ENCODE results near the gene DEFB114. TPM values are rescaled to one million over a fixed set of nuclear protein-coding genes. Genes with fewer than 3 reads are reported as not detected.

DEFB114 gene
- total and polyA plus RNA-seq, 2 of the 13 experiments (the other 11 are each of a cell fraction or from before 2014, with no cell fraction given), result not detected

DNA sequence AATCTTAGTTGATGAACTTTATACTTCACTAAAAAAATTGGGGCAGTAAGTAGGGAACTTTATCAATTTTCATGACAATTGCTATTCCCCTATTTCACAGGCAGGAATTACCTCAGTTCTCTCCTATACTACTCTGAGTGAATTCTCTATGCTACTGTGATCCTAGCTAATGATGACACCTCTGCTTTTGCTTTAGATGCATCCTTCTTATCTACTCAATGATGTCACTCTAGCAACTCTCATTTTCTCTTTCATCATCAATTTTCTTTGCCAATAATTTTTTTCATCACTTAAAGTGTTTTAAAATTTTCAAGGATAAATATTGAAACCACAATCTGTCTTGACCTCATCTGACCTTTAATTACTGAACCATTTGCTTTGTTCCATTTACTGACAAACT lies 8.1 kb downstream of the DEFB114 start:
- Histone ChIP-seq H3K27ac (ENCODE audit: extremely low read length, insufficient read depth, low read length) (no peak overlapping the region), H3K4me3 (replicated peaks in 1 of 3; ENCODE audit: insufficient read depth in 1 of 3, low read depth in 2 of 3, low read length in 3 of 3) (no peak overlapping the region), H3K9me3 (ENCODE audit: low read length) (no peaks in the 10 kb centered on the region), H3K4me1 (ENCODE audit: insufficient read depth, low read length) (no peaks in the 10 kb centered on the region), H3K79me2 (ENCODE audit: insufficient read depth, low read length) (no peaks in the 10 kb centered on the region), H3K9ac (ENCODE audit: insufficient read depth, low read depth, low read length) (no peak overlapping the region), H3K4me2 (ENCODE audit: low read depth, low read length) (no peak overlapping the region), H3K27me3 (ENCODE audit: control insufficient read depth in 1 of 2, insufficient read depth in 2 of 2, low read length in 2 of 2) (no peaks in the 10 kb centered on the region), H3K36me3 (replicated peaks in 1 of 2; ENCODE audit: control insufficient read depth in 1 of 2, insufficient read depth in 2 of 2, low read length in 2 of 2) (no peaks in the 10 kb centered on the region), H4K20me1 (ENCODE audit: insufficient read depth, low read length) (no peaks in the 10 kb centered on the region), H2AFZ (ENCODE audit: low read length) (no peak overlapping the region)
- DNase-seq (ENCODE audit: low spot score) (no peak), FAIRE-seq (no peak), ATAC-seq (no peak)
- in situ Hi-C loops (cut with HindIII; ENCODE audit: extremely low pct_ligation_motif_present, low pct_unique_long_range_greater_than_20kb), result no loop called here
- TF ChIP-seq ATF7 (IDR thresholded peaks at IDR 0.05), result peak; percentile 62
- no peak for TF ChIP-seq ATF7 (CRISPR knock-in tag; IDR thresholded peaks at IDR 0.05)
- no peak for TF ChIP-seq CBX2 (IDR thresholded peaks at IDR 0.05; ENCODE audit: low read depth, low read length)
- TF ChIP-seq CBX2 (CRISPR knock-in tag; IDR thresholded peaks at IDR 0.05; ENCODE audit: low read depth), result no peak
- TF ChIP-seq ZSCAN20 (CRISPR knock-in tag; IDR thresholded peaks at IDR 0.05; ENCODE audit: borderline replicate concordance), result no peak
- no peak for TF ChIP-seq PAX8 (CRISPR knock-in tag; IDR thresholded peaks at IDR 0.05; ENCODE audit: borderline replicate concordance)
- no TSS peak for BruUV-seq (replicated peaks)
- ChIA-PET CTCF (ENCODE audit: low intra/inter-chr PET ratio, low total read pairs) (no interaction called here), POLR2A (no interaction called here)
- intact Hi-C loops (cut with micrococcal nuclease; ENCODE audit: unreplicated experiment), result no loop called here

DNA sequence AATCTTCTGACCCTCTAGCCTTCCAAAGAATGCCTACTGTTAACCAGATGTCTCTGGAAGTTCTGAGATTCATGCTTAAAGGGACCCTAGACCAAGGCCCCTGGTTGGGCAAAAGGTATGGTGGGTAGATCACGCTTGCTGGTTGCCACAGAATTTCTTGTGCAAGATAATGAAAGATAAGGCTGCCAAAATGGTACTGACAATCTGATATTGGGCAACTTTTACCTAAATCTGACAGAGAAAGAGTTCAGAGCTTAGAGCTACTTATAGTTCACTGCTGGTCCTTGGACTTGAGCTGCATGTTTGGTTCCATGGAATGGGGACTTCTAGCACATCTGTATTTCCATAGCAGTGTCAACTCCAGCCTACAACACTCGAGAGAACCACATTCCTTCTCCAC lies 12.0 kb downstream of the DEFB114 start:
- ATAC-seq, result peak; percentile 59
- Histone ChIP-seq H2AFZ (ENCODE audit: low read length) (no peak overlapping the region), H3K27me3 (ENCODE audit: control insufficient read depth in 1 of 2, insufficient read depth in 2 of 2, low read length in 2 of 2) (no peaks in the 10 kb centered on the region), H3K27ac (ENCODE audit: extremely low read length, insufficient read depth, low read length) (no peak overlapping the region), H3K4me3 (replicated peaks in 1 of 3; ENCODE audit: insufficient read depth in 1 of 3, low read depth in 2 of 3, low read length in 3 of 3) (no peak overlapping the region), H3K4me2 (ENCODE audit: low read depth, low read length) (no peak overlapping the region), H3K9me3 (ENCODE audit: low read length) (no peaks in the 10 kb centered on the region), H3K36me3 (replicated peaks in 1 of 2; ENCODE audit: control insufficient read depth in 1 of 2, insufficient read depth in 2 of 2, low read length in 2 of 2) (no peaks in the 10 kb centered on the region), H3K9ac (ENCODE audit: insufficient read depth, low read depth, low read length) (no peak overlapping the region), H3K79me2 (ENCODE audit: insufficient read depth, low read length) (no peaks in the 10 kb centered on the region), H4K20me1 (ENCODE audit: insufficient read depth, low read length) (no peaks in the 10 kb centered on the region), H3K4me1 (ENCODE audit: insufficient read depth, low read length) (no peaks in the 10 kb centered on the region)
- TF ChIP-seq, protein P1, sequence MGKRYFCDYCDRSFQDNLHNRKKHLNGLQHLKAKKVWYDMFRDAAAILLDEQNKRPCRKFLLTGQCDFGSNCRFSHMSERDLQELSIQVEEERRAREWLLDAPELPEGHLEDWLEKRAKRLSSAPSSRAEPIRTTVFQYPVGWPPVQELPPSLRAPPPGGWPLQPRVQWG (CRISPR knock-in tag; IDR thresholded peaks at IDR 0.05; ENCODE audit: borderline replicate concordance, low read depth), result no peak
- no TSS peak for BruUV-seq (replicated peaks)
- in situ Hi-C loops (cut with HindIII; ENCODE audit: extremely low pct_ligation_motif_present, low pct_unique_long_range_greater_than_20kb), result no loop called here
- POLR2A ChIA-PET, result no interaction called here
- CTCF ChIA-PET (ENCODE audit: low intra/inter-chr PET ratio, low total read pairs), result no interaction called here
- no peak for FAIRE-seq
- WGBS (ENCODE audit: low lambda C conversion rate), result 0% methylated on average over 2 of the region's 2 CpGs
- no peak for DNase-seq (ENCODE audit: low spot score)
- intact Hi-C loops (cut with micrococcal nuclease; ENCODE audit: unreplicated experiment), result no loop called here
